K562 (cell line): Measurements from ENCODE around the gene ZNF569. TPM values are rescaled to one million over a fixed set of nuclear protein-coding genes. Genes with fewer than 3 reads are reported as not detected.

Experiments used
- CHD4 ChIP-seq: fragments of 200-600 bp; sonication (generic); IDR thresholded peaks from 3 replicates; pipeline ENCODE4 v1.6.1; 2012; ENCODE audit warnings: low read depth, mild to moderate bottlenecking, mixed read lengths, low read length, inconsistent platforms; ENCODE audit not compliant: insufficient read depth, insufficient replicate concordance, poor library complexity, severe bottlenecking
- FOS ChIP-seq: IDR thresholded peaks from 3 replicates; pipeline ENCODE4 v1.6.1; 2011; ENCODE audit not compliant: insufficient read length; ENCODE audit errors: extremely low read depth
- HDAC2 ChIP-seq: fragments of 450-650 bp; IDR thresholded peaks from 2 replicates; pipeline ENCODE4 v1.6.1; 2016; ENCODE audit warnings: mild to moderate bottlenecking
- MAFK ChIP-seq: IDR thresholded peaks from 2 replicates; pipeline ENCODE4 v1.6.1; 2011; ENCODE audit warnings: low read length, improper control_type of control experiment
- NBN ChIP-seq: fragments of 450-650 bp; IDR thresholded peaks from 2 replicates; pipeline ENCODE4 v1.6.1; 2016; ENCODE audit warnings: low read depth, mild to moderate bottlenecking
- ZBTB7A ChIP-seq: IDR thresholded peaks from 2 replicates; pipeline ENCODE4 v1.6.1; 2011; ENCODE audit warnings: low read depth, mild to moderate bottlenecking, low read length, moderate library complexity, borderline replicate concordance; ENCODE audit not compliant: control insufficient read depth
- ZNF224 ChIP-seq: sonication (generic); formaldehyde crosslinking; IDR thresholded peaks from 2 replicates; pipeline ENCODE4 v1.8.0; 2022; ENCODE audit warnings: mild to moderate bottlenecking, missing genetic modification reagents
- ZNF324 ChIP-seq: fragments of 250-450 bp; sonication (Bioruptor Pico); IDR thresholded peaks from 2 replicates; pipeline ENCODE4 v1.4.0; 2020; ENCODE audit warnings: mild to moderate bottlenecking
- polyA plus RNA-seq, 8 experiments: library from polyadenylated mRNA; depleted of rRNA in 4 of 8; stranded (reverse) in 5 of 8; unstranded in 3 of 8; fragments of >200 nt; fragmentation: Nextera tagmentation in 2 of 8; fragmentation: Illumina TruSeq in 1 of 8; extraction: Ambion mirVana in 2 of 8; extraction: Trizol in 1 of 8; gene quantifications; 2 replicates each; pipeline versions ENCODE4 v1.2.1 to v1.2.3, GENCODE V29; 2011 to 2014; ENCODE audit warnings: inconsistent platforms in 1 of 8, missing spikeins in 1 of 8
- total RNA-seq, 7 experiments: library from RNA; depleted of rRNA in 6 of 7; stranded (reverse); fragments of >200 nt in 6 of 7; fragmentation: Illumina TruSeq in 2 of 7; extraction: Trizol in 2 of 7; gene quantifications; 2 replicates each; pipeline versions ENCODE4 v1.2.1 to v1.2.3, GENCODE V29; 2011 to 2021; ENCODE audit warnings: low replicate concordance in 1 of 7
- TF ChIP-seq, protein P1 (sequence below): fragments of 200-400 bp; formaldehyde crosslinking; IDR thresholded peaks from 2 replicates; pipeline ENCODE4 v1.6.1; 2017; ENCODE audit warnings: mild to moderate bottlenecking, low read depth, low read length, moderate library complexity
- TF ChIP-seq, protein P2 (sequence below): fragments of 450-650 bp; conservative IDR thresholded peaks from 2 replicates; pipeline ENCODE4 v1.6.1; 2016; ENCODE audit warnings: missing genetic modification characterization, low read depth, mild to moderate bottlenecking, missing compliant biosample characterization, moderate library complexity
- TF ChIP-seq, protein P3 (sequence below): fragments of 250-450 bp; sonication (Bioruptor Pico); IDR thresholded peaks from 2 replicates; pipeline ENCODE4 v1.5.0; 2021
- TF ChIP-seq, protein P4 (sequence below): fragments of 250-450 bp; sonication (Bioruptor Pico); IDR thresholded peaks from 2 replicates; pipeline ENCODE4 v1.8.0; 2021; ENCODE audit warnings: mild to moderate bottlenecking, moderate library complexity
- TF ChIP-seq, protein P5 (sequence below): sonication (generic); formaldehyde crosslinking; IDR thresholded peaks from 2 replicates; pipeline ENCODE4 v1.8.0; 2023; ENCODE audit warnings: missing genetic modification reagents, mild to moderate bottlenecking, borderline replicate concordance
- TF ChIP-seq, protein P6 (sequence below), 2 experiments: fragments of 250-450 bp in 1 of 2; fragments of 450-650 bp in 1 of 2; sonication (Bioruptor Pico) in 1 of 2; IDR thresholded peaks; 2 replicates each; pipeline versions ENCODE4 v1.6.1 to v1.8.0; 2016 to 2021; ENCODE audit warnings: mild to moderate bottlenecking in 2 of 2, moderate library complexity in 2 of 2, missing compliant biosample characterization in 1 of 2, missing genetic modification characterization in 1 of 2

The ZNF569 gene
- total and polyA plus RNA-seq, 9 of the 15 experiments (the other 6 are each of a cell fraction or from before 2014, with no cell fraction given), result 2.1 to 5.7 (median 4.5) TPM

DNA sequence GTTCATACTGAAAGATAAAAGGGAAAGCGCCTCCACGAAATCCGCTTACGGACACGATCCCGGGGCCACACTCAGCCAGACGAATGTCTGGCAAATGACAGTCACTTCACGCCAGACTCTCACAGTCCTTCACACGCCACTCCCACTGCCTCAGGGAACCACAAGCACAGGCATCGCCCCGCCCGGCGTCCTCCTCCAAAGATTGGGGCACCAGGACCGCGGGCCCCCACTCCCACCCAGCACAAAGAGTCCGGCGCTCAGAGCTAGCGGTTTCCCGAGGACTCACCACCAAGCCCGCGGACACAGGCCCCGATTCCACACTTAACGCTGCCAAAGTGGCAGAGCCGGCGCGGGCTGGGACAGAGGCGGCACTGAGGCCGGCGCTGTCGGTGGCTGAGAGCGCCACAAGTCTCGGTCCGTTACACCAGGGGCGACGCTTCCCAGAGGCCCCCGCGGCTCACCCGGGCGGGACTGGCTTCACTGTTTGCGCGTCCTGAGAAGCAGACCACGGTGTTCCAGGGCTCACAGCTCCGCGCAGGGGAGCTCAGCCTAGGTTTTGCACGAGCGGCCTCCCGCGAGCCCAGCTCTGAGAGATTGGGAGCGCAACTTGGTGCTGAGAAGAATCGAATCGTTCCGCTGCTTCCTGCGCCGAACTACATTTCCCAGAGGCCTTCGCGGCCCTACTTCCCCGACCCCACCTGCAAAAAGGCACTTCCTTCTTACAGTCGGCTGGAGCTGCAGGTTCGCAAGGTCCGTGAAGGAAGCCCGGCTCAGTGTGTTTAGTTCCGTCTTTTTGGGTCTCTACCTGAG, at the start of gene ZNF569 (continued):
- TF ChIP-seq, protein P1, sequence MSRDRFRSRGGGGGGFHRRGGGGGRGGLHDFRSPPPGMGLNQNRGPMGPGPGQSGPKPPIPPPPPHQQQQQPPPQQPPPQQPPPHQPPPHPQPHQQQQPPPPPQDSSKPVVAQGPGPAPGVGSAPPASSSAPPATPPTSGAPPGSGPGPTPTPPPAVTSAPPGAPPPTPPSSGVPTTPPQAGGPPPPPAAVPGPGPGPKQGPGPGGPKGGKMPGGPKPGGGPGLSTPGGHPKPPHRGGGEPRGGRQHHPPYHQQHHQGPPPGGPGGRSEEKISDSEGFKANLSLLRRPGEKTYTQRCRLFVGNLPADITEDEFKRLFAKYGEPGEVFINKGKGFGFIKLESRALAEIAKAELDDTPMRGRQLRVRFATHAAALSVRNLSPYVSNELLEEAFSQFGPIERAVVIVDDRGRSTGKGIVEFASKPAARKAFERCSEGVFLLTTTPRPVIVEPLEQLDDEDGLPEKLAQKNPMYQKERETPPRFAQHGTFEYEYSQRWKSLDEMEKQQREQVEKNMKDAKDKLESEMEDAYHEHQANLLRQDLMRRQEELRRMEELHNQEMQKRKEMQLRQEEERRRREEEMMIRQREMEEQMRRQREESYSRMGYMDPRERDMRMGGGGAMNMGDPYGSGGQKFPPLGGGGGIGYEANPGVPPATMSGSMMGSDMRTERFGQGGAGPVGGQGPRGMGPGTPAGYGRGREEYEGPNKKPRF, result no peak
- TF ChIP-seq FOS (no peak), ZNF224 (no peak), NBN (no peak), CHD4 (no peak), MAFK (no peak), ZNF324 (no peak), ZBTB7A (peak; percentile 38; the same call in 1 of the 2 replicates), HDAC2 (no peak)
- TF ChIP-seq, protein P2, sequence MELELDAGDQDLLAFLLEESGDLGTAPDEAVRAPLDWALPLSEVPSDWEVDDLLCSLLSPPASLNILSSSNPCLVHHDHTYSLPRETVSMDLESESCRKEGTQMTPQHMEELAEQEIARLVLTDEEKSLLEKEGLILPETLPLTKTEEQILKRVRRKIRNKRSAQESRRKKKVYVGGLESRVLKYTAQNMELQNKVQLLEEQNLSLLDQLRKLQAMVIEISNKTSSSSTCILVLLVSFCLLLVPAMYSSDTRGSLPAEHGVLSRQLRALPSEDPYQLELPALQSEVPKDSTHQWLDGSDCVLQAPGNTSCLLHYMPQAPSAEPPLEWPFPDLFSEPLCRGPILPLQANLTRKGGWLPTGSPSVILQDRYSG, result no peak
- TF ChIP-seq, protein P3, sequence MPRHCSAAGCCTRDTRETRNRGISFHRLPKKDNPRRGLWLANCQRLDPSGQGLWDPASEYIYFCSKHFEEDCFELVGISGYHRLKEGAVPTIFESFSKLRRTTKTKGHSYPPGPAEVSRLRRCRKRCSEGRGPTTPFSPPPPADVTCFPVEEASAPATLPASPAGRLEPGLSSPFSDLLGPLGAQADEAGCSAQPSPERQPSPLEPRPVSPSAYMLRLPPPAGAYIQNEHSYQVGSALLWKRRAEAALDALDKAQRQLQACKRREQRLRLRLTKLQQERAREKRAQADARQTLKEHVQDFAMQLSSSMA (CRISPR knock-in tag), result no peak
- TF ChIP-seq, protein P4, sequence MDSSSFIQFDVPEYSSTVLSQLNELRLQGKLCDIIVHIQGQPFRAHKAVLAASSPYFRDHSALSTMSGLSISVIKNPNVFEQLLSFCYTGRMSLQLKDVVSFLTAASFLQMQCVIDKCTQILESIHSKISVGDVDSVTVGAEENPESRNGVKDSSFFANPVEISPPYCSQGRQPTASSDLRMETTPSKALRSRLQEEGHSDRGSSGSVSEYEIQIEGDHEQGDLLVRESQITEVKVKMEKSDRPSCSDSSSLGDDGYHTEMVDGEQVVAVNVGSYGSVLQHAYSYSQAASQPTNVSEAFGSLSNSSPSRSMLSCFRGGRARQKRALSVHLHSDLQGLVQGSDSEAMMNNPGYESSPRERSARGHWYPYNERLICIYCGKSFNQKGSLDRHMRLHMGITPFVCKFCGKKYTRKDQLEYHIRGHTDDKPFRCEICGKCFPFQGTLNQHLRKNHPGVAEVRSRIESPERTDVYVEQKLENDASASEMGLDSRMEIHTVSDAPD (CRISPR knock-in tag), result no peak
- TF ChIP-seq, protein P5, sequence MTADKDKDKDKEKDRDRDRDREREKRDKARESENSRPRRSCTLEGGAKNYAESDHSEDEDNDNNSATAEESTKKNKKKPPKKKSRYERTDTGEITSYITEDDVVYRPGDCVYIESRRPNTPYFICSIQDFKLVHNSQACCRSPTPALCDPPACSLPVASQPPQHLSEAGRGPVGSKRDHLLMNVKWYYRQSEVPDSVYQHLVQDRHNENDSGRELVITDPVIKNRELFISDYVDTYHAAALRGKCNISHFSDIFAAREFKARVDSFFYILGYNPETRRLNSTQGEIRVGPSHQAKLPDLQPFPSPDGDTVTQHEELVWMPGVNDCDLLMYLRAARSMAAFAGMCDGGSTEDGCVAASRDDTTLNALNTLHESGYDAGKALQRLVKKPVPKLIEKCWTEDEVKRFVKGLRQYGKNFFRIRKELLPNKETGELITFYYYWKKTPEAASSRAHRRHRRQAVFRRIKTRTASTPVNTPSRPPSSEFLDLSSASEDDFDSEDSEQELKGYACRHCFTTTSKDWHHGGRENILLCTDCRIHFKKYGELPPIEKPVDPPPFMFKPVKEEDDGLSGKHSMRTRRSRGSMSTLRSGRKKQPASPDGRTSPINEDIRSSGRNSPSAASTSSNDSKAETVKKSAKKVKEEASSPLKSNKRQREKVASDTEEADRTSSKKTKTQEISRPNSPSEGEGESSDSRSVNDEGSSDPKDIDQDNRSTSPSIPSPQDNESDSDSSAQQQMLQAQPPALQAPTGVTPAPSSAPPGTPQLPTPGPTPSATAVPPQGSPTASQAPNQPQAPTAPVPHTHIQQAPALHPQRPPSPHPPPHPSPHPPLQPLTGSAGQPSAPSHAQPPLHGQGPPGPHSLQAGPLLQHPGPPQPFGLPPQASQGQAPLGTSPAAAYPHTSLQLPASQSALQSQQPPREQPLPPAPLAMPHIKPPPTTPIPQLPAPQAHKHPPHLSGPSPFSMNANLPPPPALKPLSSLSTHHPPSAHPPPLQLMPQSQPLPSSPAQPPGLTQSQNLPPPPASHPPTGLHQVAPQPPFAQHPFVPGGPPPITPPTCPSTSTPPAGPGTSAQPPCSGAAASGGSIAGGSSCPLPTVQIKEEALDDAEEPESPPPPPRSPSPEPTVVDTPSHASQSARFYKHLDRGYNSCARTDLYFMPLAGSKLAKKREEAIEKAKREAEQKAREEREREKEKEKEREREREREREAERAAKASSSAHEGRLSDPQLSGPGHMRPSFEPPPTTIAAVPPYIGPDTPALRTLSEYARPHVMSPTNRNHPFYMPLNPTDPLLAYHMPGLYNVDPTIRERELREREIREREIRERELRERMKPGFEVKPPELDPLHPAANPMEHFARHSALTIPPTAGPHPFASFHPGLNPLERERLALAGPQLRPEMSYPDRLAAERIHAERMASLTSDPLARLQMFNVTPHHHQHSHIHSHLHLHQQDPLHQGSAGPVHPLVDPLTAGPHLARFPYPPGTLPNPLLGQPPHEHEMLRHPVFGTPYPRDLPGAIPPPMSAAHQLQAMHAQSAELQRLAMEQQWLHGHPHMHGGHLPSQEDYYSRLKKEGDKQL, result no peak
- TF ChIP-seq, protein P6, sequence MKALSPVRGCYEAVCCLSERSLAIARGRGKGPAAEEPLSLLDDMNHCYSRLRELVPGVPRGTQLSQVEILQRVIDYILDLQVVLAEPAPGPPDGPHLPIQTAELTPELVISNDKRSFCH (CRISPR knock-in tag; IDR thresholded peaks at IDR 0.05), result no peak
- TF ChIP-seq, protein P6 (tag; IDR thresholded peaks at IDR 0.05), result no peak
